ENCODE measurements around the gene OR4F6. TPM values are rescaled to one million over a fixed set of nuclear protein-coding genes. Genes with fewer than 3 reads are reported as not detected.

The OR4F6 gene
- total and polyA plus RNA-seq, 2 of the 13 experiments (the other 11 are each of a cell fraction or from before 2014, with no cell fraction given): not detected

GRCh38 chr15:101810876-101811275, 7.6 kb downstream of the OR4F6 start:
- Histone ChIP-seq H3K9ac (ENCODE audit: insufficient read depth, low read depth, low read length) (no peak overlapping the region), H3K4me3 (replicated peaks in 1 of 3; ENCODE audit: insufficient read depth in 1 of 3, low read depth in 2 of 3, low read length in 3 of 3) (no peak overlapping the region), H3K4me1 (ENCODE audit: insufficient read depth, low read length) (no peaks in the 10 kb centered on the region), H3K36me3 (replicated peaks in 1 of 2; ENCODE audit: control insufficient read depth in 1 of 2, insufficient read depth in 2 of 2, low read length in 2 of 2) (no peaks in the 10 kb centered on the region), H3K4me2 (ENCODE audit: low read depth, low read length) (no peak overlapping the region), H3K79me2 (ENCODE audit: insufficient read depth, low read length) (no peaks in the 10 kb centered on the region), H3K27me3 (ENCODE audit: control insufficient read depth in 1 of 2, insufficient read depth in 2 of 2, low read length in 2 of 2) (no peaks in the 10 kb centered on the region), H2AFZ (ENCODE audit: low read length) (no peak overlapping the region), H3K27ac (ENCODE audit: extremely low read length, insufficient read depth, low read length) (no peak overlapping the region), H4K20me1 (ENCODE audit: insufficient read depth, low read length) (no peaks in the 10 kb centered on the region), H3K9me3 (ENCODE audit: low read length) (no peaks in the 10 kb centered on the region)
- no peak for TF ChIP-seq ARID2 (CRISPR knock-in tag; IDR thresholded peaks at IDR 0.05; ENCODE audit: borderline replicate concordance)
- TF ChIP-seq REST (IDR thresholded peaks at IDR 0.05; ENCODE audit: borderline replicate concordance in 1 of 2, low read depth in 1 of 2, low read length in 2 of 2): peak; percentile 43 to 93
- TF ChIP-seq ZFY (CRISPR knock-in tag; IDR thresholded peaks at IDR 0.05): no peak
- peak; percentile 93 for TF ChIP-seq MIER2 (CRISPR knock-in tag; IDR thresholded peaks at IDR 0.05)
- TF ChIP-seq THRA (CRISPR knock-in tag; IDR thresholded peaks at IDR 0.05; ENCODE audit: borderline replicate concordance): no peak
- 0 out of 2 replicates have a peak, but pooled peaks have one; percentile 36 for TF ChIP-seq MIXL1 (CRISPR knock-in tag; IDR thresholded peaks at IDR 0.05)
- TF ChIP-seq EHMT2 (IDR thresholded peaks at IDR 0.05; ENCODE audit: borderline replicate concordance, low read depth, low read length): peak; percentile 91
- no peak for TF ChIP-seq CBX5 (CRISPR knock-in tag; IDR thresholded peaks at IDR 0.05; ENCODE audit: borderline replicate concordance)
- no peak for TF ChIP-seq ZNF784 (CRISPR knock-in tag; IDR thresholded peaks at IDR 0.05; ENCODE audit: borderline replicate concordance)
- intact Hi-C loops (cut with micrococcal nuclease; ENCODE audit: unreplicated experiment): no loop called here
- ChIA-PET POLR2A (no interaction called here), CTCF (ENCODE audit: low intra/inter-chr PET ratio, low total read pairs) (no interaction called here)
- no peak for ATAC-seq
- no TSS peak for BruUV-seq (replicated peaks)
- DNase-seq (ENCODE audit: low spot score): no peak
- 20% methylated on average over 3 of the region's 3 CpGs for WGBS (ENCODE audit: low lambda C conversion rate)
- no peak for FAIRE-seq
- in situ Hi-C loops (cut with HindIII; ENCODE audit: extremely low pct_ligation_motif_present, low pct_unique_long_range_greater_than_20kb): no loop called here
